WTC11 (cell line): ENCODE results near the gene SMYD3. TPM values are rescaled to one million over a fixed set of nuclear protein-coding genes. Genes with fewer than 3 reads are reported as not detected.

Source experiments
- ATAC-seq: fragments of 200-7000 bp; cut with Tn5 transposase; 2 replicates; pipeline ENCODE4 v1.10.0; 2021; ENCODE audit warnings: mild to moderate bottlenecking, moderate library complexity
- CTCF ChIA-PET: fragments of 300-600 bp; sonication (Branson Sonifier 250); formaldehyde crosslinking; loops from one replicate; lab custom pipeline; 2021; ENCODE audit warnings: antibody characterized with exemption; lab: Charles Lee
- POLR2A ChIA-PET: fragments of 350-600 bp; sonication (Branson Sonifier 250); formaldehyde crosslinking; loops from one replicate; lab custom pipeline; 2021; ENCODE audit warnings: antibody characterized with exemption; lab: Charles Lee
- DNase-seq: peaks from one replicate; pipeline ENCODE4 v3.0.0; 2021; ENCODE audit warnings: low spot score
- H3K27ac Mint-ChIP-seq: 2 replicates; pipeline ENCODE4 v1.8.0; 2021; ENCODE audit warnings: mixed read lengths
- H3K27me3 Mint-ChIP-seq: 2 replicates; pipeline ENCODE4 v1.8.0; 2021; ENCODE audit warnings: low read depth, mild to moderate bottlenecking, moderate library complexity, mixed read lengths
- H3K36me3 Mint-ChIP-seq: 2 replicates; pipeline ENCODE4 v1.8.0; 2021; ENCODE audit warnings: mixed read lengths
- H3K4me1 Mint-ChIP-seq: 2 replicates; pipeline ENCODE4 v1.8.0; 2022; ENCODE audit warnings: mixed read lengths
- H3K4me3 Mint-ChIP-seq: 2 replicates; pipeline ENCODE4 v1.8.0; 2021; ENCODE audit warnings: mild to moderate bottlenecking, moderate library complexity, mixed read lengths
- H3K9me3 Mint-ChIP-seq: 2 replicates; pipeline ENCODE4 v1.8.0; 2021; ENCODE audit warnings: mixed read lengths
- ATF1 ChIP-seq: sonication (generic); formaldehyde crosslinking; IDR thresholded peaks from 2 replicates; pipeline ENCODE4 v1.8.1; 2023; ENCODE audit warnings: mild to moderate bottlenecking, moderate library complexity, missing genetic modification reagents
- CTCF ChIP-seq: fragments of 200-600 bp; IDR thresholded peaks from 2 replicates; pipeline ENCODE4 v1.8.0; 2022; ENCODE audit warnings: antibody characterized with exemption
- E2F4 ChIP-seq: sonication (generic); formaldehyde crosslinking; IDR thresholded peaks from 2 replicates; pipeline ENCODE4 v1.8.1; 2022; ENCODE audit warnings: low read depth, mild to moderate bottlenecking, moderate library complexity, missing genetic modification reagents, borderline replicate concordance
- ELF4 ChIP-seq: sonication (generic); formaldehyde crosslinking; IDR thresholded peaks from 2 replicates; pipeline ENCODE4 v1.8.1; 2022; ENCODE audit warnings: low read depth, mild to moderate bottlenecking, moderate library complexity, missing genetic modification reagents
- EMX1 ChIP-seq: fragments of 250-450 bp; sonication (Bioruptor Pico); IDR thresholded peaks from 2 replicates; pipeline ENCODE4 v1.8.0; 2021; ENCODE audit warnings: mild to moderate bottlenecking
- JUN ChIP-seq: sonication (generic); formaldehyde crosslinking; IDR thresholded peaks from 2 replicates; pipeline ENCODE4 v1.8.0; 2023; ENCODE audit warnings: mild to moderate bottlenecking, missing genetic modification reagents
- PRRX2 ChIP-seq: fragments of 250-450 bp; sonication (Bioruptor Pico); IDR thresholded peaks from 2 replicates; pipeline ENCODE4 v1.8.0; 2021; ENCODE audit warnings: mild to moderate bottlenecking
- RELA ChIP-seq: sonication (generic); formaldehyde crosslinking; IDR thresholded peaks from 2 replicates; pipeline ENCODE4 v1.8.1; 2022; ENCODE audit warnings: missing genetic modification reagents, mild to moderate bottlenecking, borderline replicate concordance
- SMAD4 ChIP-seq: sonication (generic); formaldehyde crosslinking; IDR thresholded peaks from 2 replicates; pipeline ENCODE4 v1.8.0; 2022; ENCODE audit warnings: mild to moderate bottlenecking, missing genetic modification reagents
- SOX15 ChIP-seq: fragments of 250-450 bp; sonication (Bioruptor Pico); IDR thresholded peaks from 2 replicates; pipeline ENCODE4 v1.9.0; 2021; ENCODE audit warnings: mild to moderate bottlenecking
- ZNF232 ChIP-seq: sonication (generic); formaldehyde crosslinking; IDR thresholded peaks from 2 replicates; pipeline ENCODE4 v1.8.0; 2022; ENCODE audit warnings: mild to moderate bottlenecking, missing genetic modification reagents
- ZNF317 ChIP-seq: sonication (generic); formaldehyde crosslinking; IDR thresholded peaks from 2 replicates; pipeline ENCODE4 v1.8.1; 2023; ENCODE audit warnings: low read depth, mild to moderate bottlenecking, moderate library complexity, missing genetic modification reagents, borderline replicate concordance
- ZNF532 ChIP-seq: fragments of 250-450 bp; sonication (Bioruptor Pico); IDR thresholded peaks from 2 replicates; pipeline ENCODE4 v1.9.0; 2021; ENCODE audit warnings: mild to moderate bottlenecking, borderline replicate concordance
- total RNA-seq: library from RNA; stranded (reverse); gene quantifications from 3 replicates; pipeline ENCODE4 v1.2.3, GENCODE V29; 2021
- TF ChIP-seq, protein P1 (sequence below): sonication (generic); formaldehyde crosslinking; IDR thresholded peaks from 2 replicates; pipeline ENCODE4 v1.8.0; 2023; ENCODE audit warnings: missing genetic modification reagents, mild to moderate bottlenecking, borderline replicate concordance
- TF ChIP-seq, protein P2 (sequence below): sonication (generic); formaldehyde crosslinking; IDR thresholded peaks from 2 replicates; pipeline ENCODE4 v1.8.0; 2022; ENCODE audit warnings: mild to moderate bottlenecking, missing genetic modification reagents
- TF ChIP-seq, protein P3 (sequence below): sonication (generic); formaldehyde crosslinking; IDR thresholded peaks from 2 replicates; pipeline ENCODE4 v1.8.0; 2023; ENCODE audit warnings: mild to moderate bottlenecking, missing genetic modification reagents
- TF ChIP-seq, protein P4 (sequence below): fragments of 250-450 bp; sonication (Bioruptor Pico); conservative IDR thresholded peaks from 2 replicates; pipeline ENCODE4 v1.9.0; 2021; ENCODE audit warnings: mild to moderate bottlenecking

The SMYD3 gene
- total RNA-seq, 1 experiment from 2014 or later: 21.4 TPM

GRCh38 chr1:245933431-245934045 is 573.5 kb downstream of the SMYD3 start:
- Mint-ChIP-seq H3K4me3 (peak overlapping the region; percentile 16; the same call in 1 of the 2 replicates), H3K4me1 (peaks cover 45% of the 10 kb centered on the region), H3K36me3 (no peaks in the 10 kb centered on the region), H3K27ac (0 out of 2 replicates have a peak overlapping the region, but pooled peaks have one; percentile 33), H3K27me3 (no peaks in the 10 kb centered on the region), H3K9me3 (no peaks in the 10 kb centered on the region)
- DNase-seq (no peak), ATAC-seq (peak; percentile 69)
- ChIA-PET CTCF (interaction anchor here (1.4 kb wide), 1 partner anchor 45 kb away, joined by 4 read pairs; no protein-coding TSS in a partner anchor), POLR2A (no interaction called here)
- TF ChIP-seq ELF4 (CRISPR knock-in tag) (no peak), EMX1 (CRISPR knock-in tag) (no peak), PRRX2 (no peak), SMAD4 (CRISPR knock-in tag) (no peak), ZNF317 (CRISPR knock-in tag) (no peak), ZNF532 (CRISPR knock-in tag) (no peak), ZNF232 (CRISPR knock-in tag) (no peak), JUN (CRISPR knock-in tag) (no peak), SOX15 (CRISPR knock-in tag) (no peak), RELA (CRISPR knock-in tag) (no peak), CTCF (no peak), E2F4 (CRISPR knock-in tag) (no peak), ATF1 (CRISPR knock-in tag) (no peak)
- TF ChIP-seq, protein P1, sequence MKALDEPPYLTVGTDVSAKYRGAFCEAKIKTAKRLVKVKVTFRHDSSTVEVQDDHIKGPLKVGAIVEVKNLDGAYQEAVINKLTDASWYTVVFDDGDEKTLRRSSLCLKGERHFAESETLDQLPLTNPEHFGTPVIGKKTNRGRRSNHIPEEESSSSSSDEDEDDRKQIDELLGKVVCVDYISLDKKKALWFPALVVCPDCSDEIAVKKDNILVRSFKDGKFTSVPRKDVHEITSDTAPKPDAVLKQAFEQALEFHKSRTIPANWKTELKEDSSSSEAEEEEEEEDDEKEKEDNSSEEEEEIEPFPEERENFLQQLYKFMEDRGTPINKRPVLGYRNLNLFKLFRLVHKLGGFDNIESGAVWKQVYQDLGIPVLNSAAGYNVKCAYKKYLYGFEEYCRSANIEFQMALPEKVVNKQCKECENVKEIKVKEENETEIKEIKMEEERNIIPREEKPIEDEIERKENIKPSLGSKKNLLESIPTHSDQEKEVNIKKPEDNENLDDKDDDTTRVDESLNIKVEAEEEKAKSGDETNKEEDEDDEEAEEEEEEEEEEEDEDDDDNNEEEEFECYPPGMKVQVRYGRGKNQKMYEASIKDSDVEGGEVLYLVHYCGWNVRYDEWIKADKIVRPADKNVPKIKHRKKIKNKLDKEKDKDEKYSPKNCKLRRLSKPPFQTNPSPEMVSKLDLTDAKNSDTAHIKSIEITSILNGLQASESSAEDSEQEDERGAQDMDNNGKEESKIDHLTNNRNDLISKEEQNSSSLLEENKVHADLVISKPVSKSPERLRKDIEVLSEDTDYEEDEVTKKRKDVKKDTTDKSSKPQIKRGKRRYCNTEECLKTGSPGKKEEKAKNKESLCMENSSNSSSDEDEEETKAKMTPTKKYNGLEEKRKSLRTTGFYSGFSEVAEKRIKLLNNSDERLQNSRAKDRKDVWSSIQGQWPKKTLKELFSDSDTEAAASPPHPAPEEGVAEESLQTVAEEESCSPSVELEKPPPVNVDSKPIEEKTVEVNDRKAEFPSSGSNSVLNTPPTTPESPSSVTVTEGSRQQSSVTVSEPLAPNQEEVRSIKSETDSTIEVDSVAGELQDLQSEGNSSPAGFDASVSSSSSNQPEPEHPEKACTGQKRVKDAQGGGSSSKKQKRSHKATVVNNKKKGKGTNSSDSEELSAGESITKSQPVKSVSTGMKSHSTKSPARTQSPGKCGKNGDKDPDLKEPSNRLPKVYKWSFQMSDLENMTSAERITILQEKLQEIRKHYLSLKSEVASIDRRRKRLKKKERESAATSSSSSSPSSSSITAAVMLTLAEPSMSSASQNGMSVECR (CRISPR knock-in tag): no peak
- TF ChIP-seq, protein P2, sequence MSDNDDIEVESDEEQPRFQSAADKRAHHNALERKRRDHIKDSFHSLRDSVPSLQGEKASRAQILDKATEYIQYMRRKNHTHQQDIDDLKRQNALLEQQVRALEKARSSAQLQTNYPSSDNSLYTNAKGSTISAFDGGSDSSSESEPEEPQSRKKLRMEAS (CRISPR knock-in tag): no peak
- TF ChIP-seq, protein P3, sequence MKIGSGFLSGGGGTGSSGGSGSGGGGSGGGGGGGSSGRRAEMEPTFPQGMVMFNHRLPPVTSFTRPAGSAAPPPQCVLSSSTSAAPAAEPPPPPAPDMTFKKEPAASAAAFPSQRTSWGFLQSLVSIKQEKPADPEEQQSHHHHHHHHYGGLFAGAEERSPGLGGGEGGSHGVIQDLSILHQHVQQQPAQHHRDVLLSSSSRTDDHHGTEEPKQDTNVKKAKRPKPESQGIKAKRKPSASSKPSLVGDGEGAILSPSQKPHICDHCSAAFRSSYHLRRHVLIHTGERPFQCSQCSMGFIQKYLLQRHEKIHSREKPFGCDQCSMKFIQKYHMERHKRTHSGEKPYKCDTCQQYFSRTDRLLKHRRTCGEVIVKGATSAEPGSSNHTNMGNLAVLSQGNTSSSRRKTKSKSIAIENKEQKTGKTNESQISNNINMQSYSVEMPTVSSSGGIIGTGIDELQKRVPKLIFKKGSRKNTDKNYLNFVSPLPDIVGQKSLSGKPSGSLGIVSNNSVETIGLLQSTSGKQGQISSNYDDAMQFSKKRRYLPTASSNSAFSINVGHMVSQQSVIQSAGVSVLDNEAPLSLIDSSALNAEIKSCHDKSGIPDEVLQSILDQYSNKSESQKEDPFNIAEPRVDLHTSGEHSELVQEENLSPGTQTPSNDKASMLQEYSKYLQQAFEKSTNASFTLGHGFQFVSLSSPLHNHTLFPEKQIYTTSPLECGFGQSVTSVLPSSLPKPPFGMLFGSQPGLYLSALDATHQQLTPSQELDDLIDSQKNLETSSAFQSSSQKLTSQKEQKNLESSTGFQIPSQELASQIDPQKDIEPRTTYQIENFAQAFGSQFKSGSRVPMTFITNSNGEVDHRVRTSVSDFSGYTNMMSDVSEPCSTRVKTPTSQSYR (CRISPR knock-in tag): no peak
- TF ChIP-seq, protein P4, sequence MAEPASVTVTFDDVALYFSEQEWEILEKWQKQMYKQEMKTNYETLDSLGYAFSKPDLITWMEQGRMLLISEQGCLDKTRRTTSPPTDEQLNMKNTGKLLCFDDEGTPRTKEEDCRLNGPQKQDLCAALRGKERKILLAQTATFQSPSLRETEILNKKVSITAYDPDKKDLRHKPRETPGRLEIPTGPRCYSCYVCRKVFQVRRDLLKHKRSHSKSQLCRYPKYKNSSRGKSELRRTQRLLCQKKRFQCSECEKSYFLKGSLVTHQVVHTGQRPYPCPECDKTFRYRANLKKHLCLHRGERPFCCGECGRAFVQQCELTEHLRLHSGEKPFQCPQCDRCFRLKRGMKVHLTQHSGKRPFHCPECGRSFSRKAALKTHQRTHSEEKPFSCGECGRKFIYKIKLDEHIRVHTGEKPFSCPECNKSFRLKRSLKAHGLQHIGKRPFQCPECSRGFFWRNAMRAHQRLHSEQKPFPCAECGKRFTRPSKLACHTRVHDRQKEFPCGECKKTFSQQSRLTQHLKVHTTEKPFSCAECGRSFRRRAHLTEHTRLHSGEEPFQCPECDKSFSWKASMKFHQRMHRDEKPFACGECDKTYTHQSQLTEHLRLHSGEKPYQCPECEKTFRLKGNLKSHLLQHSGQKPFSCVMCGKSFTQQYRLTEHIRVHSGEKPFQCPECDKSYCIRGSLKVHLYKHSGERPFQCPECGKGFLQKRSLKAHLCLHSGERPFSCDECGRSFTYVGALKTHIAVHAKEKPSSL (CRISPR knock-in tag): no peak
